WI38 (cell line): ENCODE results near the gene PLCB2.

Experiments used
- H3K4me3 ChIP-seq: 2 replicates; pipeline ENCODE4 v1.5.1; 2011; ENCODE audit warnings: low read depth, mild to moderate bottlenecking, control low read depth, low read length
- TF ChIP-seq, protein P1 (sequence below): IDR thresholded peaks from 2 replicates; pipeline ENCODE4 v1.5.1; 2012; ENCODE audit warnings: low read depth, mild to moderate bottlenecking, control low read depth, low read length

PLCB2 gene

DNA sequence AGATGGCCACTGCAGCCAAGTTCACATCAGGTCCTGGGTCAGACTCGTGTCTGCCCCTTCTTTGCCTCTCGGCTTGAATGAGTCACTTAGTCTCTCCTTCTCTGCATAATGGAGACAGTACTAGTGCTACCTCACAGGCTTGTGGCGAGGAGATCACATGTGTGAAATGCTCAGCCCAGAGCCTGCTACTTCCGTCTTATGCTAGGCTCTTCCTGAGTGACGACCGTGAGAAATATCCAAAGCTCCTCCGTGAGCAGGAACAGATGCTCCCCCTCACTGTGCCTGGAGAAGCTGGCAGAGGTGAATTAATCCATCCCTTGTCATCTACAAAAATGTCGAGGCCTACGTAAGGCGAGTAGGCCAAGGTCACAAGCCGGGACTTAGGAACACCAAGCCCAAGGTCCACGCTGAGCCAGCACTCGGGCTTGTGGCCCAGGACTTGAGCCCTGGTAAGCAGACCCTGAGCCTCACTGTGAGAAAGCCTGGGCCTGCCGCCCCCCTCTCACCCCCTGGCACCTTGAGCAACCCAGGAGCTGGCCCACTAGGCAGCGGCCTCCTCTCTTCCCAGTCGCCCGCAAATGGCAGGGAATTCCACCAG lies 51.0 kb downstream of the PLCB2 start:
- TF ChIP-seq, protein P1, sequence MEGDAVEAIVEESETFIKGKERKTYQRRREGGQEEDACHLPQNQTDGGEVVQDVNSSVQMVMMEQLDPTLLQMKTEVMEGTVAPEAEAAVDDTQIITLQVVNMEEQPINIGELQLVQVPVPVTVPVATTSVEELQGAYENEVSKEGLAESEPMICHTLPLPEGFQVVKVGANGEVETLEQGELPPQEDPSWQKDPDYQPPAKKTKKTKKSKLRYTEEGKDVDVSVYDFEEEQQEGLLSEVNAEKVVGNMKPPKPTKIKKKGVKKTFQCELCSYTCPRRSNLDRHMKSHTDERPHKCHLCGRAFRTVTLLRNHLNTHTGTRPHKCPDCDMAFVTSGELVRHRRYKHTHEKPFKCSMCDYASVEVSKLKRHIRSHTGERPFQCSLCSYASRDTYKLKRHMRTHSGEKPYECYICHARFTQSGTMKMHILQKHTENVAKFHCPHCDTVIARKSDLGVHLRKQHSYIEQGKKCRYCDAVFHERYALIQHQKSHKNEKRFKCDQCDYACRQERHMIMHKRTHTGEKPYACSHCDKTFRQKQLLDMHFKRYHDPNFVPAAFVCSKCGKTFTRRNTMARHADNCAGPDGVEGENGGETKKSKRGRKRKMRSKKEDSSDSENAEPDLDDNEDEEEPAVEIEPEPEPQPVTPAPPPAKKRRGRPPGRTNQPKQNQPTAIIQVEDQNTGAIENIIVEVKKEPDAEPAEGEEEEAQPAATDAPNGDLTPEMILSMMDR, result no peak
- H3K4me3 ChIP-seq, result no peak overlapping the region

DNA sequence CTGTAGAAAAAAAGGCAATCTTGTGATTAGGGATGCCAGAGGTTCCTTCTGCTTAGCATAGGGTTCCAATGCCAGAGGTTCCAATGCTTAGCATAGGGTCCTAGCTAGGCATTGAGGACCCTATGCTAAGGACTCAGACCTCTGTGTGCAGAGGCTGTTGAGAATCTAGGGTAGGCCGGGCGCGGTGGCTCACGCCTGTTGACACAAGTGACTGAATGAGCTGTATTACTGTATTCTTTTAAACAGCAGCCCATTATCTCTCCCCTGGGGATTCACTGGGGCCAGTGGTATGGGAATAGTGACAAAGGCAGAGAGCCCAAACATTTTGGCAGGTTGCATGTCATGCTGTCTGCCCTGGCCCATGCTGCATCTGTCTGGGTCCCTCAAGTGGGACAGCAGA lies 52.7 kb downstream of the PLCB2 start:
- TF ChIP-seq, protein P1, result no peak
- no peak overlapping the region for H3K4me3 ChIP-seq

DNA sequence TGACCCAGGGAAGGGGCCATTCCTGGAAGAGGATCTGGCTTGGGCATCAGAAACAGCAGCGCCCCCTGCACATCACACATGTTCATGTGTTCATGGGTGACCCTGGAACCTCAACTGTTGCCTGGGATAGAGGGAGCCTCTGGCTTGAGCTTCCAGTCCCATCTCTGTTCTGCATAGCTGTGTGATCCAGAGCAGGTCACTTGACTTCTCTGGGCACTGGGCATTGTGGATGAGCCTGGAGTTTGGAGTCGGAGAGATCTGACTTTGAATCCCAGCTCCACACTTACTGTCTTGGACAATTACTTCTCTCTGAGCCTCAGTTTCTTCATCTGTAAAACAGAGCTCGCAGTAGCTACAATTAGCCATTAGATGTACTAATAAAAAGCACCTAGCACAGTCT lies 53.3 kb downstream of the PLCB2 start:
- H3K4me3 ChIP-seq, result no peak overlapping the region
- TF ChIP-seq, protein P1, result no peak

DNA sequence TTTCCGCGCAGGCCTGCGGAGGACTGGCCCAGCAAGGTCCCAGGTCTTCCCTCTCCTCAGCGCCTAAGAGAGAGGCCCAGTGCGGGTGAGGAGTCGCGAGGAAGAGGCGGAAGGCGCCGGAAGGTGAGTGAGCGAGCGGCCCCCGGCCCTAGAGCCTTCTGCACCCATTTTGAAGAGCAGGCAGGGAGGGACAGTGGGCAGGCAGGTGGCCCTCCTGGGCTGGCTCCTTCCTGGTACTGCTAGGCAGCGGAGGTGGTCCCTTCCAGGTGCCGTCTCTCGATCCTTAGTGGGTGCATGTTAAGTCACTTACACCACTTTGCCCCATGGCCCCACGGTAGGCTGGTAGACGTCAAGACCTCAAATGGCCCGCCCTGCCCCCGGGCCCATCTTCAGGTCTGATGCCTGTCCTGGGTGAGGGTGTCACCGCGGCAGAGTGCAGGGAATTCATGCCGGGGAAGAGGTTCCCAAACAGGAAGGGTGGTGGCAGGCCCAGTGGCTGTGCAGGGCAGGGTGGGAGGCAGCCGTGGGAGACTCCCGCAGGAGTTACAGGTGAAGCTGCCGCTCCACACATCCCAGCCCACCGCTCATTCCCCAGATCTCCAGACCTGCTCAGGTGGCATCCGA lies 54.5 kb downstream of the PLCB2 start:
- H3K4me3 ChIP-seq, result peak overlapping the region; percentile 39
- TF ChIP-seq, protein P1, result no peak

DNA sequence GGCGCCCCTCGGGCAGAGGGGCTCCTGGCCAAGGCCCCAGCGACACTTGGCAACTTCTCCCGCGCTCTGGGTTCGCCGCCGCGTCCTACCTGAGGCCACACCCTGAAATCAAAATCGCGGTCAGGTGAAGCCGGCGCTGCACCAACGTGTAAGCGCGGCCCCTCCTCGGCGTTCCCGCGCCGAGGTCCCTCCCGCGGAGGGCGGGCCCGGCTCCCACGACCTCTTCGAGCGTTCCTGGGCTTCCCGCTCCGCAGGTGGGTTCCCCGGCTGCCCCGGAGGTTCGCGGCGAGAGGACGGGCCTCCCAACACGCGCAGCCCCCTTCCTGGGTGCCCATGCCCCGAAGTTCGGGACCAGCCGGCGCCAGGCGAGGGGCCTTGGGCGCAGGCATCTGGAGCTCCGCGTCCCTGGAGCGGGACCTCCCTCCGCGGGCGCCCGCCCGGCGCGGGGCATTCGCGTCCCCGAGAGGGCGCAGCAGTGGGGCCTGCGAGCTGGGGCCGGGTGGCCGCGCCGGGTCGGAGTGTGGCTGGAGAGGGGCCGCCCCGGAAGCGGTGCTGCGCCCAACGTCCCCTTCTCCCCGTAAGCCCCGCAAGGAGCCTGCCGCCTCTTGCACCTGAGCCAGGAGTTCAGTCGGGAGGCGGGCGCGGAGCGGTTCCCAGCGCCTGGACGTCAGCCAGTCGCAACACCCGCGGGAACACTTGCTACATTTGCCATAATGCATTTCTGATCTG lies 55.1 kb downstream of the PLCB2 start:
- TF ChIP-seq, protein P1, result no peak
- peak overlapping the region; percentile 39 for H3K4me3 ChIP-seq

DNA sequence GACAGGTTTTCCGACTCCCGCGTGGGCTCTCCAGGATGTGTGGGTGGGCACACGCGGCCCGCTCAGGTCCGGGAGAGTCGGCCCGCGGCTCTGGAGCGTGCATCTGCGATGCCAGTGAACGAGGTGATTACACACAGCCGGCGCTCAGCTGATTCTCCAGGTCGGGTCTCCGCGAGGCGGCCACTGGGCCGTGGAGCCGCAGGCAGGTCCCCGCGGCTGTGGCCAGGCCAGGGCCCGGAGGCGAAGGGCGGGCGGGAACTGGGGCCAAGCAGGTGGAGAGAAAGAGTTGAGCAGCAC lies 55.6 kb downstream of the PLCB2 start:
- TF ChIP-seq, protein P1, result no peak

DNA sequence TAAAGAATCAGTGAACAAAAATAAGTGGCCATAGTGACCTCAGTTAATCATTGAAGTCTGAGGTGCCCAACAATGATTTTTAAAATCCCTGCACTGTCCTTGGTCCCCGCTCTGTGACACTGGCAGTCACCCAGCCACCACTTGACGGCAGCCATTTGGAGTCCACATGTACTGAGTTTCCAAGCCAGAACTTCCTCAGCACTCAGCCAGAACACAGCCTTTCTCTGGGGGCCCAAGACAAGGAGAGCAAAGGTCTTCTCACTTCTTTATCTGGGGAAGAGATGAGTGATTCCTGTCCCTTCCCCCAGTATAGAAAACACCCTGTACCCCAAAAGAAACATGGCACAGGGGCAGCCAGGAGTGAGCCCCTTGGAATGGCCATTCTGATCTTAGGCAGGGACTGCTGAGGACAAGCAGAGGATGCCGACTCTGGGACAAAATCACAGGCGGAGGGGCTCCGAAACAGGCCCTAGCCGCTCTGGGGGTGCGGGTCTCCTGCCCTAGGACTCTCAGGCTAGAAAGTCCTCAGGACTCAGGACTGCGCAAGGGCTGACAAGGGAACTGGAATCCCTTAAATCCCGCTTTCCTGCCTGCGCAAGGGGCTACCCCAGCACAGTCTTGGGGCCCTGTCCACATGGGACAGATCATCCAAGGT lies 56.1 kb downstream of the PLCB2 start:
- H3K4me3 ChIP-seq, result no peak overlapping the region
- TF ChIP-seq, protein P1, result no peak

More for the DNA sequence above, 55.6 kb downstream of the PLCB2 start:
- no peak overlapping the region for H3K4me3 ChIP-seq
